Measurements from ENCODE around the gene ITPRIP.
A peak's percentile ranks its signal among the peaks of the same experiment; 100 is the strongest.

The ITPRIP gene

DNA sequence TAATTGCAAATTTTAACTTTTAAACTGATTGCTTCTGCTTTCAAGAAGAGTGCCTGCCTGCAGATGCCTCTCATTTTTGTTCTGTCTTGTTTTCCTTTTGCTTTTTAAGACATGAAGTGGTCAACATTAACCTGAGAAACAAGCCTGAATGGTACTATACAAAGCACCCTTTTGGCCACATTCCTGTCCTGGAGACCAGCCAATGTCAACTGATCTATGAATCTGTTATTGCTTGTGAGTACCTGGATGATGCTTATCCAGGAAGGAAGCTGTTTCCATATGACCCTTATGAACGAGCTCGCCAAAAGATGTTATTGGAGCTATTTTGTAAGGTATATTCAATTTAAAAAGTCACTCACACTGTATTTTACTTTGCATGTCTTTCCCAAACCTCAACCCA lies 60.5 kb downstream of the ITPRIP start:
- no peak overlapping the region for H3K4me3 ChIP-seq (ENCODE audit: control insufficient read depth, low read depth, low read length)
- DNase-seq (ENCODE audit: low read depth): no peak
- TF ChIP-seq, protein P1, sequence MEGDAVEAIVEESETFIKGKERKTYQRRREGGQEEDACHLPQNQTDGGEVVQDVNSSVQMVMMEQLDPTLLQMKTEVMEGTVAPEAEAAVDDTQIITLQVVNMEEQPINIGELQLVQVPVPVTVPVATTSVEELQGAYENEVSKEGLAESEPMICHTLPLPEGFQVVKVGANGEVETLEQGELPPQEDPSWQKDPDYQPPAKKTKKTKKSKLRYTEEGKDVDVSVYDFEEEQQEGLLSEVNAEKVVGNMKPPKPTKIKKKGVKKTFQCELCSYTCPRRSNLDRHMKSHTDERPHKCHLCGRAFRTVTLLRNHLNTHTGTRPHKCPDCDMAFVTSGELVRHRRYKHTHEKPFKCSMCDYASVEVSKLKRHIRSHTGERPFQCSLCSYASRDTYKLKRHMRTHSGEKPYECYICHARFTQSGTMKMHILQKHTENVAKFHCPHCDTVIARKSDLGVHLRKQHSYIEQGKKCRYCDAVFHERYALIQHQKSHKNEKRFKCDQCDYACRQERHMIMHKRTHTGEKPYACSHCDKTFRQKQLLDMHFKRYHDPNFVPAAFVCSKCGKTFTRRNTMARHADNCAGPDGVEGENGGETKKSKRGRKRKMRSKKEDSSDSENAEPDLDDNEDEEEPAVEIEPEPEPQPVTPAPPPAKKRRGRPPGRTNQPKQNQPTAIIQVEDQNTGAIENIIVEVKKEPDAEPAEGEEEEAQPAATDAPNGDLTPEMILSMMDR (IDR thresholded peaks at IDR 0.05; ENCODE audit: control insufficient read depth, insufficient read depth, low read depth, low read length, missing control alignments): no peak

DNA sequence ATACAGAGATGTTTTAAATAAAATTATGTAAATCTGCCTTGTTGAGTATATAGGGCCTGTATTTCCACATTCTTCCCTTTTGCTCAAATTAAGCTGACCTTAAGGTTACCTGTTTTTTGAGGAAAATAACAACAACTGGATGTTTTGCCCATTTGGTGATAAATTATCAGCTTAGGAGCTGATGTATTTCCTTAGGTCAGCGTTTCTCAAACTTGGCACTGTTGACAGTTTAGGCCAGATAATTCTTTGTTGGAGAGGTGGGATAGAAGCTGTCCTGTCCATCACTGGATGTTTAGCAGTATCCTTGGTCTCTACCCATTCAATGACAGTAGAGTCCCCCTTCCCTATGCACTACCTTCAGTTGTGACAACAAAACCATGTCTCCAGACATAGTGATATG lies 62.1 kb downstream of the ITPRIP start:
- DNase-seq (ENCODE audit: low read depth): no peak
- H3K4me3 ChIP-seq (ENCODE audit: control insufficient read depth, low read depth, low read length): no peak overlapping the region
- TF ChIP-seq, protein P1 (IDR thresholded peaks at IDR 0.05; ENCODE audit: control insufficient read depth, insufficient read depth, low read depth, low read length, missing control alignments): no peak

DNA sequence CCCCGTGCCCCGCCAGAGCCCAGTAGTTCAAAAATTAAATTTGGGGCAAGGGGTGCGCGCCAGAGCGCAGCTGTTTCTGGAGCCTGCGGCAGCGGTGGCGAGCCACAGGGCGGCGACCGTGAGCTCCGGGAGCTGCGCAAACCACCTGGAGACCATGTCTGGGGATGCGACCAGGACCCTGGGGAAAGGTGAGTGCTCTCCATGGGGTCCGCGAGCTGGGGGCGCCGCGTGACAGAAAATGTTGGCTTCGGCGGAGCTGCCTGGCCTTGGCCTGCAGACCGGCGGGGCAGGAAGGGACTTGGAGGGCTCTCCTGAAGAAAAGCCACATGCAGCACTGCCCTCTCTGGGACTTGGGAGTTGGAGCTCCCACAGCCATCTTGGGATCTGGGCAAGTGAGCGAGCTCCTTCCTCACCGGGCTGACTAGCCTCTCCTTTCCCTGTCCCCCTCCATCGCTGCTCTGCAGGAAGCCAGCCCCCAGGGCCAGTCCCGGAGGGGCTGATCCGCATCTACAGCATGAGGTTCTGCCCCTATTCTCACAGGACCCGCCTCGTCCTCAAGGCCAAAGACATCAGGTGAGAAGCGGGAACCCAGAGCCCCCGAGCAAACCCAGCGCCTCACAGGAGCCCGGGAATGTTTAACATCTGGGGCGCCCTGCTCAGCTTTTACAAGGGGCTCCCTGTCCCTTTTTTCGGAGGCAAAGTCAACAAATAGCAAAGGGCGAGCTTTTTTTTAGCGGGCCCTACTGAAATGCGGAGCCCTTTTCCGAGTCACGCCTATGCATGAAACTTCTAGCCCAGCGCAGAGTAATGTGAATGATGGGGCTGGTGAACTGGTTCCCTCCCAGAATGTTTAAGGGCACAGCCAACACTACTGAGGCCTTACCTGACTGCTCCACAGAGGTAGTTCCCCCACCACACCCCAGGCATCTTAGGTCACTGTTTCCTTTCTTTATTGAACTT lies 63.2 kb downstream of the ITPRIP start:
- TF ChIP-seq, protein P1 (IDR thresholded peaks at IDR 0.05; ENCODE audit: control insufficient read depth, insufficient read depth, low read depth, low read length, missing control alignments): peak; percentile 95
- DNase-seq (ENCODE audit: low read depth): no peak
- H3K4me3 ChIP-seq (ENCODE audit: control insufficient read depth, low read depth, low read length): peak overlapping the region; percentile 31

DNA sequence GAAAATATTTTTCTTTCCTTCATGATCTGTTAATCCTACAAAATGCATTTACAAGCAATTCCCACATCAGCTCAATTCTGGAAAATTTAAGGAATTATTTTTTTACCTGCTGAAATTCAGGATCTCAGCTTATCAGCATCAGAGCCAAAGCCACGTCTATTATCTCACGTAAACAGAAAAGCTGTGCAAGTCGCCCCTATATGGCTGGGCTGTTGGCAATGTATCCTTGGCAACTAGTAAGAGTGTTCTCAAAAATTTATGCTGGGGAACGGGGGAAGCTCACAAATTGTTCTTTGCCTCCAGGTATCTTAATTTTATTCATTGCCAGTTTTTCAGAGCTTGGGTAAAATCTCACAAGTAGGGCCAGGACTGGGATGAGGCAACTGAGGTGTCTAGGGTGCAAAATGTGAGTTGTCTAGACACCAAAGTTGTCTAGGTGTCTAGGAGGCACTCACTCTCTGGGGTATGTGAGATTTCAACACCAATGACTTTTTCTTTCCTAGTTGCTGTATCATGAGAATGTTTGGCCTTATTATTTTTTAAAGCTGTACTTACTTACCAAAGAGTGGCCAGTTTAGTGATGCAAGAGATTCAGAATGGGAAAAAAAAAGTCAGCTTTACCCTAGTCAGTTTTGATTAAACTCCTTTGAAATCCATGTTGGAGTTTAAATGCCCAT lies 64.2 kb downstream of the ITPRIP start:
- TF ChIP-seq, protein P1 (IDR thresholded peaks at IDR 0.05; ENCODE audit: control insufficient read depth, insufficient read depth, low read depth, low read length, missing control alignments): no peak
- H3K4me3 ChIP-seq (ENCODE audit: control insufficient read depth, low read depth, low read length): no peak overlapping the region
- DNase-seq (ENCODE audit: low read depth): no peak

DNA sequence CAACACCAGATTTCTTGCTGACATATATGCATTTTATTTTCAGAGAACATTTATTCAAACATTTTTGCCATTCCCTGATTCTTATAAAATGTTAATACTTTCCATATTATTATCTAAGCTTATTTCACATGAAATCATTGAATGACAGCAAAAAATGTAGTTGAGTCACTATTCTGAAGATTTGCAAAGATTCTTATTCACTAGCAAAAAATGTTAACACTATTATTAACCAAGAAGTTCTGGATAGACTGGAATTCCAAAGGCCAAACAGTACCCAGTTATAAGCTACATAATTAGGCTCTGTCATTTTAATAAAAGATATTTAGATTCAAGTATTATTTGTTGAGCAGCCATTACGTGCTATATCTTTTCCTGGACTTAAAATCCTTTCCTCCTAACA lies 65.0 kb downstream of the ITPRIP start:
- TF ChIP-seq, protein P1 (IDR thresholded peaks at IDR 0.05; ENCODE audit: control insufficient read depth, insufficient read depth, low read depth, low read length, missing control alignments): no peak
- no peak overlapping the region for H3K4me3 ChIP-seq (ENCODE audit: control insufficient read depth, low read depth, low read length)
- DNase-seq (ENCODE audit: low read depth): no peak

DNA sequence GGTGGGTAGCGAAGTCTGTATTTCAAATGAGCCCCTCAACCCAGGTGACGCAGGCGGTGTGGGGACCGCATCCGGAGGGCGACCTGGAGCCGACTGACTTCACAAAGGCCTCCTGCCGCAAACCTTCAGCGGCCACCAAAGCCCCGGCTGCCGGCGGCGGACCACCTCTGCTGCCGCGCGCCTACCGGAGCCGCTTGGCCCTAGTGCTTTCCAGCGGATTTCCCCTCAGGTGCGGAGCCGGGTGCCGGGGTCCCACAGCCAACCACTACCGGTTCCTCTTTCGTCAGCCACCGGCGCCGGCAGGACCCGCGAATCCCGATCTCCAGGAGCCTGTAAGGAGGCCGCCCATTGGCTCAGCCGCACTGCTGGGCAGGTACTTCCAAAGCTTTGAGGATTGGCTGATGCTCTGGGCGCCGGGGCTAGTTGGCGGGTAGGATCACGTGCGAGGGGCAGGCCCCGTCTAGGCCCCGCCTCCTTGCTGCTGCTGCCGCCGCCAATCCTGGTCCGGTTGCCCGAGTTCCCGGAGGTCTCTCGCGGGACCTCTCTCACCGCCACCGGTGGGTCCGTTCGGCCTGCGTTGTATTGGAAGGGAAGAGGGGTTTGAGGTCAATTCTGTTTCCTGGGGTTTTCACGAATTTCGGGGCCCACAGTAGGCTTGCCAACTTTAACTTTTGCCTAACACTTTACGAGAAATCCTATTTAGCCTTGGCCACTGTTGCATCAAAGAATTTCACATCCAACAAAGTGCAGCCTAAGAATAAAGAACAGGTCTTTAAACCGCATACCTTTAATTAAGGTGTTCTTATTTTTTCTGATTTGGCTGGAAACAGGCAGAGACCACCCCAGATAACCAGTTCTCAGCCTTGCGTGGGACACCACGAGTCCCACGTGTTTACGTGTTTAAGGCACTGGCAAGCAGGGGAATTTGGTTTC lies 69.3 kb downstream of the ITPRIP start, which contains the start of gene GSTO2:
GSTO2 (plus strand) TSS at position 472 of the 933 bp plus-strand sequence. CDS start 5,732 bp downstream, outside the sequence.
- DNase-seq (ENCODE audit: low read depth): peak; percentile 75
- TF ChIP-seq, protein P1 (IDR thresholded peaks at IDR 0.05; ENCODE audit: control insufficient read depth, insufficient read depth, low read depth, low read length, missing control alignments): no peak
- peak within 1 kb of the TSS; percentile 45 for H3K4me3 ChIP-seq (ENCODE audit: control insufficient read depth, low read depth, low read length)
